ENCODE measurements around the gene GPR146. TPM values are rescaled to one million over a fixed set of nuclear protein-coding genes. Genes with fewer than 3 reads are reported as not detected.

The GPR146 gene
- total and polyA plus RNA-seq, 2 of the 13 experiments (the other 11 are each of a cell fraction or from before 2014, with no cell fraction given) = 2.0 to 15.9 TPM

DNA sequence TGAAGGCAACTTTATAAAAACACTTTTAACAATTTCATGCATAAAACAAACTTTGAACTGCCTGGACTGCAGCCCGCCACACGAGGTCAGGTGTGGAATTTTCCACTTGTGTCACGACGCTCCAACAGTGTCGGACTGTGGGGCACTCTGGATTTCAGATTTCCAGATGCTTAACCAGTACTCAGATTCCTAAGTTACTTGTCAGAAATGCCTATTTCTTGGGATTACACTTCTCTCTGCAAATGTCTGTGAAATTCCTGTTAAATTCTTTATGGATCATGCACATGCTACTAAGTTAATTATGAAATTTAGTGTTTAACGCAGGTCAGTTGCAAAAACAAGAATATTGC is 43.1 kb downstream of the GPR146 start (continued):
- no peak; the same call in 1 of the 2 replicates for TF ChIP-seq SP140L (CRISPR knock-in tag; IDR thresholded peaks at IDR 0.05; ENCODE audit: borderline replicate concordance)
- TF ChIP-seq, protein P1, sequence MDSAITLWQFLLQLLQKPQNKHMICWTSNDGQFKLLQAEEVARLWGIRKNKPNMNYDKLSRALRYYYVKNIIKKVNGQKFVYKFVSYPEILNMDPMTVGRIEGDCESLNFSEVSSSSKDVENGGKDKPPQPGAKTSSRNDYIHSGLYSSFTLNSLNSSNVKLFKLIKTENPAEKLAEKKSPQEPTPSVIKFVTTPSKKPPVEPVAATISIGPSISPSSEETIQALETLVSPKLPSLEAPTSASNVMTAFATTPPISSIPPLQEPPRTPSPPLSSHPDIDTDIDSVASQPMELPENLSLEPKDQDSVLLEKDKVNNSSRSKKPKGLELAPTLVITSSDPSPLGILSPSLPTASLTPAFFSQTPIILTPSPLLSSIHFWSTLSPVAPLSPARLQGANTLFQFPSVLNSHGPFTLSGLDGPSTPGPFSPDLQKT (CRISPR knock-in tag; IDR thresholded peaks at IDR 0.05; ENCODE audit: borderline replicate concordance) = no peak
- TF ChIP-seq THRA (CRISPR knock-in tag; IDR thresholded peaks at IDR 0.05; ENCODE audit: borderline replicate concordance) = no peak
- TF ChIP-seq KLF15 (CRISPR knock-in tag; IDR thresholded peaks at IDR 0.05; ENCODE audit: borderline replicate concordance) = no peak
- no peak for TF ChIP-seq DNMT1 (CRISPR knock-in tag; IDR thresholded peaks at IDR 0.05)
- TF ChIP-seq ZSCAN9 (CRISPR knock-in tag; IDR thresholded peaks at IDR 0.05; ENCODE audit: borderline replicate concordance) = no peak
- TF ChIP-seq HOMEZ (CRISPR knock-in tag; IDR thresholded peaks at IDR 0.05; ENCODE audit: low read depth) = no peak
- TF ChIP-seq IKZF4 (CRISPR knock-in tag; IDR thresholded peaks at IDR 0.05; ENCODE audit: borderline replicate concordance, low read depth, not compliant biosample characterization) = no peak
- TF ChIP-seq ATF5 (CRISPR knock-in tag; IDR thresholded peaks at IDR 0.05; ENCODE audit: low read depth) = 0 out of 2 replicates have a peak, but pooled peaks have one; percentile 4
- no peak for TF ChIP-seq CSRNP2 (CRISPR knock-in tag; conservative IDR thresholded peaks at IDR 0.05; ENCODE audit: low read depth)
- TF ChIP-seq ZNF564 (CRISPR knock-in tag; IDR thresholded peaks at IDR 0.05) = no peak
- peak; percentile 33; the same call in 1 of the 2 replicates for TF ChIP-seq SNAI1 (CRISPR knock-in tag; IDR thresholded peaks at IDR 0.05; ENCODE audit: borderline replicate concordance)
- no peak for TF ChIP-seq ZNF607 (CRISPR knock-in tag; IDR thresholded peaks at IDR 0.05; ENCODE audit: borderline replicate concordance)
- TF ChIP-seq ELF4 (CRISPR knock-in tag; IDR thresholded peaks at IDR 0.05; ENCODE audit: borderline replicate concordance) = no peak
- no peak for TF ChIP-seq HNRNPL (IDR thresholded peaks at IDR 0.05; ENCODE audit: low read depth, low read length)
- TF ChIP-seq BRF2 (CRISPR knock-in tag; IDR thresholded peaks at IDR 0.05) = no peak
- TF ChIP-seq, protein P2, sequence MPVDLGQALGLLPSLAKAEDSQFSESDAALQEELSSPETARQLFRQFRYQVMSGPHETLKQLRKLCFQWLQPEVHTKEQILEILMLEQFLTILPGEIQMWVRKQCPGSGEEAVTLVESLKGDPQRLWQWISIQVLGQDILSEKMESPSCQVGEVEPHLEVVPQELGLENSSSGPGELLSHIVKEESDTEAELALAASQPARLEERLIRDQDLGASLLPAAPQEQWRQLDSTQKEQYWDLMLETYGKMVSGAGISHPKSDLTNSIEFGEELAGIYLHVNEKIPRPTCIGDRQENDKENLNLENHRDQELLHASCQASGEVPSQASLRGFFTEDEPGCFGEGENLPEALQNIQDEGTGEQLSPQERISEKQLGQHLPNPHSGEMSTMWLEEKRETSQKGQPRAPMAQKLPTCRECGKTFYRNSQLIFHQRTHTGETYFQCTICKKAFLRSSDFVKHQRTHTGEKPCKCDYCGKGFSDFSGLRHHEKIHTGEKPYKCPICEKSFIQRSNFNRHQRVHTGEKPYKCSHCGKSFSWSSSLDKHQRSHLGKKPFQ (CRISPR knock-in tag; IDR thresholded peaks at IDR 0.05; ENCODE audit: insufficient replicate concordance) = no peak
- TF ChIP-seq ZNF383 (CRISPR knock-in tag; IDR thresholded peaks at IDR 0.05; ENCODE audit: borderline replicate concordance) = no peak

Measured in HepG2 (cell line).